SK-N-SH treated with all-trans-retinoic acid at 6 μM for 48 hours (cell line): Measurements from ENCODE around the gene PP2D1.

Source experiments
- PATZ1 ChIP-seq: fragments of 250-450 bp; sonication (Bioruptor Pico); IDR thresholded peaks from 2 replicates; pipeline ENCODE4 v1.8.0; 2020; ENCODE audit warnings: mild to moderate bottlenecking, moderate library complexity, borderline replicate concordance
- TCF4 ChIP-seq: fragments of 250-450 bp; sonication (Bioruptor Pico); IDR thresholded peaks from 2 replicates; pipeline ENCODE4 v1.8.0; 2021; ENCODE audit warnings: mild to moderate bottlenecking, moderate library complexity, borderline replicate concordance
- TSHZ2 ChIP-seq: fragments of 250-450 bp; sonication (Bioruptor Pico); IDR thresholded peaks from 2 replicates; pipeline ENCODE4 v1.5.0; 2020; ENCODE audit warnings: mild to moderate bottlenecking, moderate library complexity
- ZNF8 ChIP-seq: fragments of 450-650 bp; formaldehyde crosslinking; IDR thresholded peaks from 2 replicates; pipeline ENCODE4 v1.5.0; 2020; ENCODE audit warnings: mild to moderate bottlenecking, moderate library complexity

GRCh38 chr3:19945969-19946831, 65.9 kb downstream of the PP2D1 start:
- 0 out of 2 replicates have a peak, but pooled peaks have one; percentile 14 for TF ChIP-seq ZNF8 (CRISPR knock-in tag)
- no peak for TF ChIP-seq TCF4 (CRISPR knock-in tag)
- no peak for TF ChIP-seq TSHZ2 (CRISPR knock-in tag)
- no peak; the same call in 1 of the 2 replicates for TF ChIP-seq PATZ1 (CRISPR knock-in tag)
